Stomach (tissue), 4 donors: ENCODE data around the gene SEC14L2.
A peak's percentile ranks its signal among the peaks of the same experiment; 100 is the strongest.

Source experiments
- CTCF ChIP-seq, 7 experiments: fragments of 450-650 bp in 4 of 7; fragments of 200-600 bp in 3 of 7; sonication (generic) in 3 of 7; IDR thresholded peaks; one replicate each; pipeline ENCODE4 v1.5.1; 2016 to 2019; ENCODE audit warnings: antibody characterized with exemption in 7 of 7, control low read depth in 2 of 7, mild to moderate bottlenecking in 1 of 7
- POLR2A ChIP-seq, 4 donors: fragments of 450-650 bp; IDR thresholded peaks; one replicate each; pipeline ENCODE4 v1.6.1; 2016; ENCODE audit warnings: antibody characterized with exemption in 4 of 4, control low read depth in 2 of 4, mild to moderate bottlenecking in 1 of 4, moderate library complexity in 1 of 4
- POLR2AphosphoS5 ChIP-seq, 3 donors: sonication (generic); formaldehyde crosslinking; IDR thresholded peaks; one replicate each; pipeline ENCODE4 v1.6.1; 2016; ENCODE audit warnings: antibody characterized with exemption in 3 of 3

GRCh38 chr22:30386960-30387827 lies 9.6 kb upstream of the SEC14L2 start, which contains the start of gene RNF215:
- TF ChIP-seq CTCF (IDR thresholded peaks at IDR 0.05), result peak in 6 of 7 experiments; percentile 26 to 97 (median 88)
- peak in 1 of 3 donors; percentile 31 for TF ChIP-seq POLR2AphosphoS5 (IDR thresholded peaks at IDR 0.05)
- no peak for TF ChIP-seq POLR2A (IDR thresholded peaks at IDR 0.05)
